Psoas muscle (tissue), 8 donors: Measurements from ENCODE around the gene ROR2. TPM values are rescaled to one million over a fixed set of nuclear protein-coding genes. Genes with fewer than 3 reads are reported as not detected.

Experiments used
- ATAC-seq, 4 donors: fragments of 200-7000 bp; cut with Tn5 transposase; one replicate each; pipeline ENCODE4 v1.9.1; 2020; ENCODE audit warnings: moderate library complexity in 3 of 4, mild to moderate bottlenecking in 2 of 4
- DNase-seq, 2 donors: peaks; one replicate each; pipeline ENCODE4 v3.0.0-alpha.2; 2020
- H3K27ac ChIP-seq: fragments of 200-600 bp; one replicate; pipeline ENCODE4 v1.8.0; 2022
- H3K27me3 ChIP-seq, 3 donors: fragments of 200-600 bp in 1 of 3; one replicate each; pipeline versions ENCODE4 v1.6.1 to v1.8.0; 2013 to 2022; ENCODE audit warnings: low read length in 2 of 3, mild to moderate bottlenecking in 2 of 3, moderate library complexity in 1 of 3; ENCODE audit not compliant: insufficient read depth in 3 of 3
- H3K36me3 ChIP-seq, 2 donors: fragments of 200-600 bp in 1 of 2; one replicate each; pipeline versions ENCODE4 v1.6.1 to v1.8.0; 2013 to 2022; ENCODE audit warnings: low read depth in 1 of 2, mild to moderate bottlenecking in 1 of 2, moderate library complexity in 1 of 2; ENCODE audit not compliant: insufficient read depth in 1 of 2
- H3K4me1 ChIP-seq: fragments of 200-600 bp; one replicate; pipeline ENCODE4 v1.8.0; 2022
- H3K4me3 ChIP-seq: fragments of 200-600 bp; one replicate; pipeline ENCODE4 v1.8.0; 2022; ENCODE audit warnings: mild to moderate bottlenecking
- H3K9me3 ChIP-seq: fragments of 200-600 bp; one replicate; pipeline ENCODE4 v1.8.0; 2022
- WGBS, 3 donors: extraction: QIAGEN DNeasy Blood & Tissue Kit; methylation state at CpG; one replicate each; pipeline versions ENCODE4 v1.1.6 to v1.1.7; 2013; 5-methylcytosine and 5-hydroxymethylcytosine counted together
- intact Hi-C, 2 donors: fragments of 100-400 bp; cut with DNase I; formaldehyde crosslinking; loops; one replicate each; pipeline versions ENCODE4 v1.11.0 to v1.14.2; 2022
- polyA plus RNA-seq, 3 donors: library from polyadenylated mRNA; stranded (reverse); fragments of 200-250 nt; gene quantifications; one replicate each; pipeline ENCODE4 v1.2.3, GENCODE V29; 2013
- total RNA-seq, 4 donors: library from RNA; stranded (reverse); fragmentation: NEBNext Ultra II Directional in 2 of 4; extraction: Animal tissue kit (Norgen Biotek cat#: 25700) in 2 of 4; gene quantifications; one replicate each; pipeline versions ENCODE4 v1.2.1 to v1.2.4, GENCODE V29; 2021 to 2023
- TF ChIP-seq, protein P1 (sequence below): fragments of 200-600 bp; IDR thresholded peaks from one replicate; pipeline ENCODE4 v1.8.0; 2022; ENCODE audit warnings: antibody characterized with exemption
- donor health status: healthy with polysubstance abuse.
- donor health status: DM: no; HTN: no; CAD: no; lungs with moderate emphysema.
- donor health status: Bipolar disorder and iron deficiency.
- donor health status: healthy.
- donor health status: DM: yes; HTN: yes; CAD: no.
- donor health status: DM: no; HTN: no; CAD: no.
- donor health status: DM: no; HTN: no; CAD: no.
- donor health status: DM: yes; HTN: yes; CAD: no.

The ROR2 gene
- total and polyA plus RNA-seq, 7 donors, result 0.05 to 0.52 (median 0.15) TPM

DNA sequence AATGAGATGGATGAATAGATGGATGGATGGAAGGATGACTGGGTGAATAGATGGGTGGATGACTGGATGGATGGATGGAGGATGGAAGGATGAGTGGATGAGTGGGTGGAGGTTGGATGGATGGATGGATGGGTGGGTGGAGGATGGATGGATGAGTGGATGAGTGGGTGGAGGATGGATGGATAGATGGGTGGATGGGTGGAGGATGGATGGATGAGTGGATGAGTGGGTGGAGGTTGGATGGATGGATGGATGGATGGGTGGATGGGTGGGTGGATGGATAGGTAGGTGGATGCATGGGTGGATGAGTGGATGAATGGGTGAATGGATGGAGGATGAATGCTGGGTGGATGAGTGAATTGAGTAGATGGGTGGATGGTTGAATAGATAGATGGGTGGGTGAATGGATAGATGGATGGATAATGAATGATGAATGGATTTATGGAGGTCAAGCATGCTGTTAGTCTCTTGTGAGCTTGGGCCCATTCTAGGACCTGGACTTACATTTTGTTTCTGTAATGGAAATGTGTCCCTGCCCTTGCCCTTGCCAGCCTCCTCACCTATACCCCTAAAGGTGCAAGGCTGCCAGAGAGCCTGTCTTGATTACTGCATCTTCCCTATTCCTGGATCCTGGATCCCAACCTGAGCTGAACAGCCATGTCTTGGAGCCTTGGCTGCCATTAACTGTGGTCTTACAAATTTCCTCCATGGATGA is 366.7 kb downstream of the ROR2 start:
- Histone ChIP-seq H3K4me1 (no peaks in the 10 kb centered on the region), H3K9me3 (no peaks in the 10 kb centered on the region), H3K27ac (no peak overlapping the region), H3K27me3 (no peaks in the 10 kb centered on the region), H3K36me3 (no peaks in the 10 kb centered on the region), H3K4me3 (no peak overlapping the region)
- intact Hi-C loops, result no loop called here
- TF ChIP-seq, protein P1, sequence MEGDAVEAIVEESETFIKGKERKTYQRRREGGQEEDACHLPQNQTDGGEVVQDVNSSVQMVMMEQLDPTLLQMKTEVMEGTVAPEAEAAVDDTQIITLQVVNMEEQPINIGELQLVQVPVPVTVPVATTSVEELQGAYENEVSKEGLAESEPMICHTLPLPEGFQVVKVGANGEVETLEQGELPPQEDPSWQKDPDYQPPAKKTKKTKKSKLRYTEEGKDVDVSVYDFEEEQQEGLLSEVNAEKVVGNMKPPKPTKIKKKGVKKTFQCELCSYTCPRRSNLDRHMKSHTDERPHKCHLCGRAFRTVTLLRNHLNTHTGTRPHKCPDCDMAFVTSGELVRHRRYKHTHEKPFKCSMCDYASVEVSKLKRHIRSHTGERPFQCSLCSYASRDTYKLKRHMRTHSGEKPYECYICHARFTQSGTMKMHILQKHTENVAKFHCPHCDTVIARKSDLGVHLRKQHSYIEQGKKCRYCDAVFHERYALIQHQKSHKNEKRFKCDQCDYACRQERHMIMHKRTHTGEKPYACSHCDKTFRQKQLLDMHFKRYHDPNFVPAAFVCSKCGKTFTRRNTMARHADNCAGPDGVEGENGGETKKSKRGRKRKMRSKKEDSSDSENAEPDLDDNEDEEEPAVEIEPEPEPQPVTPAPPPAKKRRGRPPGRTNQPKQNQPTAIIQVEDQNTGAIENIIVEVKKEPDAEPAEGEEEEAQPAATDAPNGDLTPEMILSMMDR, result no peak
- no peak for ATAC-seq
- no peak for DNase-seq

DNA sequence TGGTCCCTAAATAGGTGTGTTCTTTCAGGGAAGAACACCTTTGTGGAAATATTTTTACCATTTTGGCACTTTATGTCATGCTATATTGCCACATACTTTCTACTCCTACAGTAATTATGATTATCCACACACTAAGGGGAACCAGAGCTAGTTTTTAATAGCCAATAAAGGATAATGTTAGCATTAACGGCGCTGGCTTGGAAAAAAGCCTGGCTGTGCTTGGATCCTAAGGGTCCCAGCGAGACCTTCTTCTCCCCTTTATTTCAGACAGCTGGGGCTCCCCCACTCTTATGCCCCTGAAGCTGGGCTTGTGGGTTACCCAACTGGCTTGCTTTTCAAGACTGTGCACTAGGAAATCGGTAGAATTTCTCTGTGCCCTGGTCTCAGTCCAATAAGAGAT is 367.8 kb downstream of the ROR2 start:
- no peaks in the 10 kb centered on the region for H3K4me1 ChIP-seq
- no peak overlapping the region for H3K27ac ChIP-seq
- no peaks in the 10 kb centered on the region for H3K27me3 ChIP-seq
- H3K4me3 ChIP-seq, result no peak overlapping the region
- 78 to 82% (median 79%) methylated on average over 4 of the region's 4 CpGs for WGBS, 3 donors
- H3K36me3 ChIP-seq, result no peaks in the 10 kb centered on the region
- no peak for DNase-seq
- no peaks in the 10 kb centered on the region for H3K9me3 ChIP-seq
- ATAC-seq, result no peak
- TF ChIP-seq, protein P1, result no peak
- intact Hi-C loops, result no loop called here

DNA sequence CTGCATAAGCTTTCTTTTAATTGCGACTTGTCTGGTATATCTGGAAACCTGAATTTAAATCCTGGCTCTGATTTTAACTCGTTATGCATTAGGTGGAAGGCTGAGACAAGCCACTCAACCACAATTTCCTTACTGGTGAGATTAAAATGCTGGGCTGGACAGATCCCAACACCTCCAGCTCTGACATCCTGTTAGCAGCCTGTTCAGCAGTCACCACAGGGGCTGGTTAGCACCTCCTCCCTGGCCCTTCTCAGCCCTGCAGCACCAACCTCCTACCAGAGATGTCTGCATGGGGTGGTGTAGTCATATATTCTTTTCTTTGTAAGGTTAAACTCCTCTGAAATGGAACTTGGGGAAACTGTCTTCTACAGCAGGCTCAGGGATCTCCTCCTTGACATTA is 369.9 kb downstream of the ROR2 start:
- intact Hi-C loops, result no loop called here
- 57 to 70% (median 68%) methylated on average over 2 of the region's 2 CpGs for WGBS, 3 donors

DNA sequence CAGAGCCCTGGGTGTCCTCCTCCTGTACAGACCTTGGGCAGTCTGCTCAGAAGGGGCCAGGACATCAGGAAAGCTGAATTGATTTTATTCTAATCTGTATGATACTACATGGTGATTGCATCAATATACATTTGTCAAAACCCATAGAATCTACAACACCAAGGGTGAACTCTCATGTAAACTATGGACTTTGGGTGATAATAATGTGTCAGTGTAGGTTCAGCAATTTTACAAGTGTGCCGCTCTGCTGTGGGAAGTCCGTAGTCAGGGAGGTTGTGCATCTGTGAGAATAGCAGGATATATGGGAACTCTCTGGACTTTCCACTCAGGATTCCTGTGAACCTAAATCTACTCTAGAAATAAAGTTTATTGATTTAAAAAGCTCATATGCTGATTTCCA is 371.1 kb downstream of the ROR2 start:
- no peaks in the 10 kb centered on the region for H3K36me3 ChIP-seq
- TF ChIP-seq, protein P1, result no peak
- no peaks in the 10 kb centered on the region for H3K27me3 ChIP-seq
- H3K4me1 ChIP-seq, result no peaks in the 10 kb centered on the region
- intact Hi-C loops, result no loop called here
- H3K9me3 ChIP-seq, result no peaks in the 10 kb centered on the region
- no peak for DNase-seq
- no peak overlapping the region for H3K4me3 ChIP-seq
- ATAC-seq, result no peak
- WGBS, 3 donors, result 72 to 77% (median 74%) methylated on average over 2 of the region's 2 CpGs
- H3K27ac ChIP-seq, result no peak overlapping the region

More for the DNA sequence above, 369.9 kb downstream of the ROR2 start:
- Histone ChIP-seq H3K27me3 (no peaks in the 10 kb centered on the region), H3K36me3 (no peaks in the 10 kb centered on the region), H3K27ac (no peak overlapping the region), H3K9me3 (no peaks in the 10 kb centered on the region), H3K4me1 (no peaks in the 10 kb centered on the region), H3K4me3 (no peak overlapping the region)
- ATAC-seq (no peak), DNase-seq (no peak)
- TF ChIP-seq, protein P1, result no peak

DNA sequence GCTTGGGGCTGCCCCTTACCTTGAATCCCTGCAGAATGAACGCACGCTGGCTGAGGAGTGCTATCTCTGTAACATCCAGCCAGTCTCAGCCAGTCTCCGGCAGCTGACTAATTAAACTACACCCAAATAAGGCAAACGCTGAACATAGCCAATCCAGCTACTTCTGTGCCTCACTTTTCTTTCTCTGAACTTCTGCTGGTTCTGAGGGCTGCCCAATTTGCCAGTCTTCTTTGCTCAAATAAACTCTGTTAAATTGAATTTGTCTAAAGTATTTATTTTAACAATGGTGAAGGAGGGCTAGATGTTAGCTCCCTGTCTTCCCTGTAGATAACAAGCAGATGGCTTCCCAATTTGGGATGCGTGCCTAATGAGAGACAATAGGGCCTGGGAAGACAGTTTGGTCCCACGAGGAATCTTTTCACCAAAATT is 372.4 kb downstream of the ROR2 start:
- intact Hi-C loops, result no loop called here
- H3K4me3 ChIP-seq, result no peak overlapping the region
- H3K27ac ChIP-seq, result no peak overlapping the region
- 27 to 40% (median 29%) methylated on average over 6 of the region's 6 CpGs for WGBS, 3 donors
- no peaks in the 10 kb centered on the region for H3K27me3 ChIP-seq
- DNase-seq, result no peak
- ATAC-seq, result no peak
- H3K36me3 ChIP-seq, result no peaks in the 10 kb centered on the region
- TF ChIP-seq, protein P1, result no peak
- no peaks in the 10 kb centered on the region for H3K9me3 ChIP-seq
- no peaks in the 10 kb centered on the region for H3K4me1 ChIP-seq
